H1 (cell line): ENCODE results near the gene TTC28.

Source experiments
- CEBPB ChIP-seq: IDR thresholded peaks from 2 replicates; pipeline ENCODE4 v1.6.1; 2012; ENCODE audit warnings: low read depth, low read length
- CHD2 ChIP-seq: IDR thresholded peaks from 2 replicates; pipeline ENCODE4 v1.6.1; 2012; ENCODE audit warnings: low read length, improper control_type of control experiment
- CTCF ChIP-seq, 3 experiments: IDR thresholded peaks; 1 replicate in 2 of 3; 2 replicates in 1 of 3; pipeline versions ENCODE4 v1.5.1 to v1.6.1; 2011; ENCODE audit warnings: low read length in 3 of 3, mild to moderate bottlenecking in 3 of 3, inconsistent platforms in 2 of 3, low read depth in 1 of 3, moderate library complexity in 1 of 3; ENCODE audit not compliant: insufficient read depth in 1 of 3; ENCODE audit errors: control extremely low read depth in 1 of 3
- EP300 ChIP-seq, 2 experiments: IDR thresholded peaks; 1 replicate in 1 of 2; 2 replicates in 1 of 2; pipeline ENCODE4 v1.6.1; 2011 to 2012; ENCODE audit warnings: low read depth in 2 of 2, low read length in 2 of 2, mild to moderate bottlenecking in 2 of 2, borderline replicate concordance in 1 of 2, inconsistent platforms in 1 of 2, moderate library complexity in 1 of 2
- EZH2 ChIP-seq: fragments of 200-600 bp; sonication (generic); IDR thresholded peaks from 2 replicates; pipeline ENCODE4 v1.7.1; 2012; ENCODE audit warnings: low read depth, mild to moderate bottlenecking, moderate library complexity, low read length, inconsistent platforms; ENCODE audit not compliant: severe bottlenecking
- HDAC2 ChIP-seq, 2 experiments: fragments of 300-600 bp in 1 of 2; sonication (generic) in 1 of 2; IDR thresholded peaks; 2 replicates each; pipeline ENCODE4 v1.6.1; 2011 to 2012; ENCODE audit warnings: low read depth in 2 of 2, low read length in 2 of 2, mild to moderate bottlenecking in 2 of 2, moderate library complexity in 2 of 2, borderline replicate concordance in 1 of 2, inconsistent platforms in 1 of 2
- MAFK ChIP-seq: IDR thresholded peaks from 2 replicates; pipeline ENCODE4 v1.6.1; 2012; ENCODE audit warnings: low read depth, mild to moderate bottlenecking, improper control_type of control experiment, low read length
- MAX ChIP-seq: IDR thresholded peaks from 2 replicates; pipeline ENCODE4 v1.6.1; 2012; ENCODE audit warnings: inconsistent platforms
- POLR2A ChIP-seq, 2 experiments: IDR thresholded peaks; 1 replicate in 1 of 2; 2 replicates in 1 of 2; pipeline ENCODE4 v1.6.1; 2011; ENCODE audit warnings: low read depth in 2 of 2, low read length in 2 of 2, mild to moderate bottlenecking in 2 of 2; ENCODE audit errors: control extremely low read depth in 1 of 2
- SIN3A ChIP-seq, 2 experiments: IDR thresholded peaks in 1 of 2; conservative IDR thresholded peaks in 1 of 2; 2 replicates each; pipeline ENCODE4 v1.6.1; 2011 to 2012; ENCODE audit warnings: low read length in 2 of 2, improper control_type of control experiment in 1 of 2, low read depth in 1 of 2, mild to moderate bottlenecking in 1 of 2
- SP4 ChIP-seq: IDR thresholded peaks from 2 replicates; pipeline ENCODE4 v1.6.1; 2012; ENCODE audit warnings: low read length, inconsistent platforms
- TAF1 ChIP-seq: IDR thresholded peaks from 2 replicates; pipeline ENCODE4 v1.6.1; 2011; ENCODE audit warnings: mild to moderate bottlenecking, low read depth, low read length

- TF ChIP-seq CTCF (IDR thresholded peaks at IDR 0.05; ENCODE audit: control extremely low read depth in 1 of 3, insufficient read depth in 1 of 3, low read depth in 1 of 3, low read length in 3 of 3) (no peak), TAF1 (no peak), EZH2 (no peak), HDAC2 (IDR thresholded peaks at IDR 0.05; ENCODE audit: borderline replicate concordance in 1 of 2, low read depth in 2 of 2, low read length in 2 of 2) (no peak), MAX (no peak), CHD2 (no peak), EP300 (IDR thresholded peaks at IDR 0.05; ENCODE audit: borderline replicate concordance in 1 of 2, low read depth in 2 of 2, low read length in 2 of 2) (no peak), SIN3A (conservative IDR thresholded peaks at IDR 0.05 in 1 of 2, IDR thresholded peaks at IDR 0.05 in 1 of 2; ENCODE audit: low read depth in 1 of 2, low read length in 2 of 2) (no peak), MAFK (no peak), POLR2A (IDR thresholded peaks at IDR 0.05; ENCODE audit: control extremely low read depth in 1 of 2, low read depth in 2 of 2, low read length in 2 of 2) (no peak), SP4 (no peak), CEBPB (no peak)
Observed at GRCh38 chr22:27941143-27941542, 738.5 kb downstream of the TTC28 start.
